ENCODE results near the gene FBN2. TPM values are rescaled to one million over a fixed set of nuclear protein-coding genes. Genes with fewer than 3 reads are reported as not detected.

FBN2 gene
- total and polyA plus RNA-seq, 7 donors = under 0.01 to 0.46 (median 0.04) TPM; not detected in 1

DNA sequence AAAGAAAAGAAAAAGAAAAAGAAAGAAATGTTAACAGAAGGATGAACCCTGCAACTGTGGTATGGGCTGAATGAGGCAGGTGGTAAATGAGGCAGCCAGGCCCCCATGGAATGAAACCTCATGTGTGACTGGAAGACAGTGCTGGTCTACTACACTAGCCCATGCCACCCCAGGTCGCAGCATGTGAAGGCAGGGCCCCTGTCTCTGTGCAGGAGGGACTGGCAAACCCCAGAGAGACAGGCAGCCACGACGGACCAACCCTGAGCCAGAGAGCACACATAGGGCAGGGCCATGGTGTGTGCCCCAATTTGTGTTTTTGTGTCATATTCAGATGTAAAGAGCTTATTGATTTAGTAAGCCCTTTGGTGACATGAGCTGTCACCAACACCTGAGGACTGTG lies 198.5 kb downstream of the FBN2 start:
- Histone ChIP-seq H3K36me3 (ENCODE audit: insufficient read depth in 1 of 2, low read depth in 1 of 2) (no peaks in the 10 kb centered on the region), H3K27ac (no peak overlapping the region), H3K27me3 (ENCODE audit: insufficient read depth in 3 of 3, low read length in 2 of 3) (no peaks in the 10 kb centered on the region), H3K4me1 (peaks cover 3% of the 10 kb centered on the region), H3K4me3 (no peak overlapping the region), H3K9me3 (no peaks in the 10 kb centered on the region)
- 90 to 93% (median 93%) methylated on average over 3 of the region's 3 CpGs for WGBS, 3 donors
- TF ChIP-seq, protein P1, sequence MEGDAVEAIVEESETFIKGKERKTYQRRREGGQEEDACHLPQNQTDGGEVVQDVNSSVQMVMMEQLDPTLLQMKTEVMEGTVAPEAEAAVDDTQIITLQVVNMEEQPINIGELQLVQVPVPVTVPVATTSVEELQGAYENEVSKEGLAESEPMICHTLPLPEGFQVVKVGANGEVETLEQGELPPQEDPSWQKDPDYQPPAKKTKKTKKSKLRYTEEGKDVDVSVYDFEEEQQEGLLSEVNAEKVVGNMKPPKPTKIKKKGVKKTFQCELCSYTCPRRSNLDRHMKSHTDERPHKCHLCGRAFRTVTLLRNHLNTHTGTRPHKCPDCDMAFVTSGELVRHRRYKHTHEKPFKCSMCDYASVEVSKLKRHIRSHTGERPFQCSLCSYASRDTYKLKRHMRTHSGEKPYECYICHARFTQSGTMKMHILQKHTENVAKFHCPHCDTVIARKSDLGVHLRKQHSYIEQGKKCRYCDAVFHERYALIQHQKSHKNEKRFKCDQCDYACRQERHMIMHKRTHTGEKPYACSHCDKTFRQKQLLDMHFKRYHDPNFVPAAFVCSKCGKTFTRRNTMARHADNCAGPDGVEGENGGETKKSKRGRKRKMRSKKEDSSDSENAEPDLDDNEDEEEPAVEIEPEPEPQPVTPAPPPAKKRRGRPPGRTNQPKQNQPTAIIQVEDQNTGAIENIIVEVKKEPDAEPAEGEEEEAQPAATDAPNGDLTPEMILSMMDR (IDR thresholded peaks at IDR 0.05) = no peak
- no peak for DNase-seq
- ATAC-seq = no peak
- intact Hi-C loops (cut with DNase I) = no loop called here

DNA sequence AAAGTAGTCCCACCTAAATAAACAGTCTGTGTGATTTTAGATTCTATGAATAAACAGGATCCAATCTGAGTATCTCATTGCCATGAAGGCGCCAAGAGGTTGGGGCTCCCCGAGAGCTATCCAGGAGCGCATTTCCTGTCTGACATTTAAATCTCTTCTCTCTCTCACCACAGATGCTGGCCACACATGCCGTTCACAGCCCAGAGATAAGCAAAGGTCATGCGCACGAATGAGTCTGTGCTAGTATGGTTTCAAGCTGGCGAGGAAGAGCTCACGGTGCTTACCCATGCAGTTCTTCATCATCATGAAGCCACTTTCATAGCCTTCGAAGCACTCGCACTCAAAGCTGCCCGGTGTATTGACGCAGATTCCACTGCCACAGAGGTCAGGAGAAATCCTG lies 199.4 kb downstream of the FBN2 start:
- no peak for ATAC-seq
- H3K27ac ChIP-seq = no peak overlapping the region
- no peaks in the 10 kb centered on the region for H3K9me3 ChIP-seq
- H3K36me3 ChIP-seq (ENCODE audit: insufficient read depth in 1 of 2, low read depth in 1 of 2) = no peaks in the 10 kb centered on the region
- WGBS, 3 donors = 88 to 93% (median 90%) methylated on average over 12 of the region's 12 CpGs
- no peak overlapping the region for H3K4me3 ChIP-seq
- H3K4me1 ChIP-seq = peaks cover 3% of the 10 kb centered on the region
- no peaks in the 10 kb centered on the region for H3K27me3 ChIP-seq (ENCODE audit: insufficient read depth in 3 of 3, low read length in 2 of 3)
- intact Hi-C loops (cut with DNase I) = no loop called here
- TF ChIP-seq, protein P1 (IDR thresholded peaks at IDR 0.05) = no peak
- no peak for DNase-seq

DNA sequence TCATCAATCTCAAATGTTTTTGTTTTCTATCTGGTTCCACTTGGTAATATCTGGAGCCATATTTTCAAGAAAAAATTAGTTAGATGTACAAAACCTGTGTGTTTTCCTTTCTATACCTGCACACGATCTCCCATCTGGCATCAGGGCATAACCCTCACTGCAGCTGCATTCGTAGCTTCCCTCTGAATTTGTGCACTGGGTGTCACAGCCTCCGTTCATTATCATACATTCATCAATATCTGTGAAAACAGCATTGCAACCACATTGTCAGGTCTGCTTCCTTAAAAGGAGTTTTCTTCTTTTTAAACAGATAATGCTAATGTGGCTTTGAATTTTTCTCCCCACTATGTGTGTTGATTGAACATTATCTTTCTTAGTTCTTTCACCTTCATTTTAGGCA lies 202.7 kb downstream of the FBN2 start:
- 90 to 96% (median 94%) methylated on average over 3 of the region's 3 CpGs for WGBS, 3 donors
- no peak overlapping the region for H3K4me3 ChIP-seq
- intact Hi-C loops (cut with DNase I) = no loop called here
- ATAC-seq (no peak), DNase-seq (no peak)
- H3K36me3 ChIP-seq (ENCODE audit: insufficient read depth in 1 of 2, low read depth in 1 of 2) = no peaks in the 10 kb centered on the region
- no peaks in the 10 kb centered on the region for H3K9me3 ChIP-seq
- no peaks in the 10 kb centered on the region for H3K4me1 ChIP-seq
- H3K27ac ChIP-seq = no peak overlapping the region
- H3K27me3 ChIP-seq (ENCODE audit: insufficient read depth in 3 of 3, low read length in 2 of 3) = no peaks in the 10 kb centered on the region
- TF ChIP-seq, protein P1 (IDR thresholded peaks at IDR 0.05) = no peak

DNA sequence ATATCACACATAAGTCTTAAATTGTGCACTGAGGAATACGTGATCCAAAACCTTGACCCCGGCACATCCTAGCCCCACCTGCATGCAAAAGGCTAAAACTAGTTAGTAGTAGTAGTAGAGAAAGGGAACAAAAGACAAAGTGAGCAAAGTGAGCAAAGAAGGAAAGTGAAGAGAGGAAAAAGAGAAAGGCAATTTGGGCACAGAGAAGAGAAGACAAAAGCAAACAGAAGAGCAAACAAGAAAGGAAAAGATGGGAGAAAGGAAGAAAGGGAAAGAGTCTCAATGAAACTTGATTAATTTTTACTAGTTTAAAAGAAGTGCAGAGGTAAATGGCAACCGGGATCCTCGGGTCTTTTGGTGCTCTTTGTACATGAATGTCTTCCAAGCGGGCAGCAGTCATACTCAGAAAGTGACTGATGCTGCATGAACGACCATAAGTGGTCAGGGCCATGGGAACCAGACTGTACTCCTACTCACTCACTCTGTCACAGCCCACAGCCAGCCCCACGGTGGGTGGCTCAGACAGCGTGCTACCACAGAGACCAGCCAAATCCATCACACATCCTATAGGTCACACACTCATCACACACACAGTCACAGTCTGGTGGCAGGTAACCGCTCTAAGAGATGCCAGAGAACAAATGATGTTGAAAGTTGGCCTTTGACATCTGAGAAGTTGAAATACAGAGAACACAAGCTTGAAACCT lies 203.9 kb downstream of the FBN2 start:
- Histone ChIP-seq H3K4me1 (no peaks in the 10 kb centered on the region), H3K27me3 (ENCODE audit: insufficient read depth in 3 of 3, low read length in 2 of 3) (no peaks in the 10 kb centered on the region), H3K4me3 (no peak overlapping the region), H3K9me3 (no peaks in the 10 kb centered on the region), H3K27ac (no peak overlapping the region), H3K36me3 (ENCODE audit: insufficient read depth in 1 of 2, low read depth in 1 of 2) (no peaks in the 10 kb centered on the region)
- no peak for ATAC-seq
- no peak for DNase-seq
- intact Hi-C loops (cut with DNase I) = no loop called here
- TF ChIP-seq, protein P1 (IDR thresholded peaks at IDR 0.05) = no peak
- 89 to 93% (median 90%) methylated on average over 9 of the region's 9 CpGs for WGBS, 3 donors

DNA sequence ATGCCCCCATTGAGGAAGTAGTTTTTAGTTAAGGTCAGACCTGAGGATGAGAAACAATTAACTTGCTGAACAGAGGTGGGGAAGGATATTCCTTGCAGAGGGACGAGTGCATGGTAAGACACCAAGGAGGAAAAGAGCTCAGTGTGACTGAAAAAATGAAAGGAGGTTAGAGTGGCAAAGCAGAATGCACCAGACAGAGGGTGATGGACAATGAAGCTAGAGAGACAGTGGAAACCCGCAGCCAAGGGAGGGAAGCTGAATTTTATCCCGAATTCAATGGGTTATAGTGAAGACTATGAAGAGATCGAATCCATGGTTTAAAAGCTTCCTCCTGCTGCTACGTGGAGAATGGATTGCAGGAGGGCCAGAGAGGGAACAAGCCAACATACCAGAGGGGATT lies 206.8 kb downstream of the FBN2 start:
- DNase-seq = no peak

More for the DNA sequence above, 206.8 kb downstream of the FBN2 start:
- Histone ChIP-seq H3K9me3 (no peaks in the 10 kb centered on the region), H3K36me3 (ENCODE audit: insufficient read depth in 1 of 2, low read depth in 1 of 2) (no peaks in the 10 kb centered on the region), H3K4me1 (peaks cover 12% of the 10 kb centered on the region), H3K4me3 (no peak overlapping the region), H3K27me3 (ENCODE audit: insufficient read depth in 3 of 3, low read length in 2 of 3) (no peaks in the 10 kb centered on the region), H3K27ac (no peak overlapping the region)
- TF ChIP-seq, protein P1 (IDR thresholded peaks at IDR 0.05) = no peak
- intact Hi-C loops (cut with DNase I) = no loop called here
- 66 to 87% (median 77%) methylated on average over 5 of the region's 5 CpGs for WGBS, 3 donors
- ATAC-seq = no peak

Measured in psoas muscle (tissue), 8 donors.